IMR-90 (cell line): ENCODE measurements around the gene EPN1.

Experiments used
- BHLHE40 ChIP-seq: fragments of 150-350 bp; IDR thresholded peaks from 2 replicates; pipeline ENCODE4 v1.6.1; 2016; ENCODE audit warnings: mild to moderate bottlenecking, low read depth, low read length
- CEBPB ChIP-seq: IDR thresholded peaks from 2 replicates; pipeline ENCODE4 v1.6.1; 2012; ENCODE audit warnings: low read depth, low read length, improper control_type of control experiment
- CHD1 ChIP-seq: IDR thresholded peaks from 2 replicates; pipeline ENCODE4 v1.6.1; 2012; ENCODE audit warnings: low read depth, low read length, improper control_type of control experiment
- FOS ChIP-seq: fragments of 150-350 bp; IDR thresholded peaks from 2 replicates; pipeline ENCODE4 v1.6.1; 2016; ENCODE audit warnings: low read depth, low read length
- NFE2L2 ChIP-seq: fragments of 150-350 bp; IDR thresholded peaks from 2 replicates; pipeline ENCODE4 v1.6.1; 2016; ENCODE audit warnings: low read depth, mild to moderate bottlenecking, low read length
- POLR2A ChIP-seq: IDR thresholded peaks from 2 replicates; pipeline ENCODE4 v1.6.1; 2012; ENCODE audit warnings: mild to moderate bottlenecking, low read depth, low read length
- RAD21 ChIP-seq: IDR thresholded peaks from 2 replicates; pipeline ENCODE4 v1.6.1; 2012; ENCODE audit warnings: low read length, improper control_type of control experiment
- RFX5 ChIP-seq: IDR thresholded peaks from 2 replicates; pipeline ENCODE4 v1.8.0; 2012; ENCODE audit warnings: low read depth, mild to moderate bottlenecking, low read length, moderate library complexity
- SMC3 ChIP-seq: fragments of 150-350 bp; IDR thresholded peaks from 2 replicates; pipeline ENCODE4 v1.6.1; 2016; ENCODE audit warnings: low read depth, mild to moderate bottlenecking, antibody characterized with exemption, low read length, moderate library complexity
- TF ChIP-seq, protein P1 (sequence below): conservative IDR thresholded peaks from 2 replicates; pipeline ENCODE4 v1.5.1; 2012; ENCODE audit warnings: mild to moderate bottlenecking, low read depth, low read length, improper control_type of control experiment

DNA sequence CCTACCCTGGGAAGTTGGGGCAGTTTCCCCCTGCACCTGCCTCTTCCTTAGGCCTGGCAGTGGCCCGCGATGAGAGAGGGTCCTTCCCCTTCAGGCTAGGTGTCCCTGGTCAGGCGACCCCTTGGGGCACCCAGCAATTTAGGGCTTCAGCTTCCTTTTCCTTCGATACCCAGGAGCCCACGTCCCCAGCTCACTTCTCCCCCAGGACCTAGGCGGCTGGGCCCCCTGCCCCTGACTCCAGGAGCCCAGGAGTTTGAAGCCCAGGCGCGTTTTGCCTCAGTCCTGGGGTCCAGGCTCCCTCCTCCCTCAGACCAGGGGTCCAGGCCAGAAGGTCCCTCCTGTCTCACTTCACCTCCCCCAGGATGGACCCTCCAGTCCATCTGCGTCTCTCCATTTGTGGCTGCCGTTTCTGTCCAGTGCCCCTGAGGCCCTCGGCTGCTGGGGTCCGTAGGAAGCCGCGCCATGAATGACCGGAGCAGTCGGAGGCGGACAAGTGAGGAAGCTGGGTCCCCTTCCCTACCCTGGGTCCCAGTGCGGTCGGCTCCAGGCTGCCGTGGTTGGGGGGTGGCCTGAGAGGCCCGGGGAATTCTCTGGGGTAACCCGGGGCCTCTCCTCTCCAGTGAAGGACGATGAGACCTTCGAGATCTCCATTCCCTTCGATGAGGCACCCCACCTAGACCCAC is 26.3 kb upstream of the EPN1 start:
- TF ChIP-seq, protein P1, sequence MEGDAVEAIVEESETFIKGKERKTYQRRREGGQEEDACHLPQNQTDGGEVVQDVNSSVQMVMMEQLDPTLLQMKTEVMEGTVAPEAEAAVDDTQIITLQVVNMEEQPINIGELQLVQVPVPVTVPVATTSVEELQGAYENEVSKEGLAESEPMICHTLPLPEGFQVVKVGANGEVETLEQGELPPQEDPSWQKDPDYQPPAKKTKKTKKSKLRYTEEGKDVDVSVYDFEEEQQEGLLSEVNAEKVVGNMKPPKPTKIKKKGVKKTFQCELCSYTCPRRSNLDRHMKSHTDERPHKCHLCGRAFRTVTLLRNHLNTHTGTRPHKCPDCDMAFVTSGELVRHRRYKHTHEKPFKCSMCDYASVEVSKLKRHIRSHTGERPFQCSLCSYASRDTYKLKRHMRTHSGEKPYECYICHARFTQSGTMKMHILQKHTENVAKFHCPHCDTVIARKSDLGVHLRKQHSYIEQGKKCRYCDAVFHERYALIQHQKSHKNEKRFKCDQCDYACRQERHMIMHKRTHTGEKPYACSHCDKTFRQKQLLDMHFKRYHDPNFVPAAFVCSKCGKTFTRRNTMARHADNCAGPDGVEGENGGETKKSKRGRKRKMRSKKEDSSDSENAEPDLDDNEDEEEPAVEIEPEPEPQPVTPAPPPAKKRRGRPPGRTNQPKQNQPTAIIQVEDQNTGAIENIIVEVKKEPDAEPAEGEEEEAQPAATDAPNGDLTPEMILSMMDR = no peak
- TF ChIP-seq POLR2A (no peak), FOS (no peak), CEBPB (no peak), NFE2L2 (no peak), CHD1 (no peak), RAD21 (no peak), SMC3 (no peak), RFX5 (no peak), BHLHE40 (no peak)
